Skeletal muscle satellite cell (primary cell): Measurements from ENCODE around the gene ZNRF1.

Experiments used
- H3K27me3 ChIP-seq: 2 replicates; pipeline ENCODE4 v1.7.0; 2013; ENCODE audit warnings: low read length; ENCODE audit not compliant: control insufficient read depth, insufficient read depth
- H3K36me3 ChIP-seq: 2 replicates; pipeline ENCODE4 v1.7.0; 2013; ENCODE audit warnings: mild to moderate bottlenecking, control low read depth, low read length; ENCODE audit not compliant: insufficient read depth
- H3K4me1 ChIP-seq: 2 replicates; pipeline ENCODE4 v1.7.0; 2013; ENCODE audit warnings: low read length; ENCODE audit not compliant: control insufficient read depth, insufficient read depth
- H3K4me2 ChIP-seq: 2 replicates; pipeline ENCODE4 v1.7.0; 2013; ENCODE audit warnings: mild to moderate bottlenecking, low read length
- H3K4me3 ChIP-seq: 2 replicates; pipeline ENCODE4 v1.7.0; 2013; ENCODE audit warnings: low read length
- H3K9ac ChIP-seq: 2 replicates; pipeline ENCODE4 v1.7.0; 2013; ENCODE audit warnings: mild to moderate bottlenecking, low read depth, low read length, moderate library complexity
- H3K9me3 ChIP-seq: replicated peaks from 2 replicates; pipeline ENCODE4 v1.7.0; 2013; ENCODE audit warnings: mild to moderate bottlenecking, control low read depth, low read length

Gene ZNRF1

DNA sequence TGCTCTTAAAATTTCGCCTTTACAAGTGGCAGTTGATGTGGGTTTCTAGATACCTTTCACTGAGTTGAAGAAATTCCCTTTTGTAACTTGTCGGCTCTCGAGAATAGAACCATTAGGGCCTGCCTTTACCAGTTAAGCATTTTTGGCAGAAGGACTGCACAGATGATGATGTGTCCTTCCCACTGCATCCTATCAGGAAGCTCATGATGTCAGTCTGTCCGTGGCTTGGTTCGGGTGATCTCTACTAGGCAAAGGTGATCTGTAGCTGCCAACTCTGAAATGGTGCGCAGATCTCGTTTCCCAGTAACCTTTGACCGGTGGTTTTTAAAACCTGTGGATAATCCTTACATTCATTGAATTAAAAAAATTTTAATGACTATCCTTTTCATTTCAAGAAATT lies 49.7 kb downstream of the ZNRF1 start:
- no peaks in the 10 kb centered on the region for H3K27me3 ChIP-seq
- H3K9ac ChIP-seq = no peak overlapping the region
- no peaks in the 10 kb centered on the region for H3K36me3 ChIP-seq
- no peak overlapping the region for H3K4me2 ChIP-seq
- peaks cover 13% of the 10 kb centered on the region for H3K4me1 ChIP-seq
- H3K9me3 ChIP-seq = no peaks in the 10 kb centered on the region
- H3K4me3 ChIP-seq = no peak overlapping the region

DNA sequence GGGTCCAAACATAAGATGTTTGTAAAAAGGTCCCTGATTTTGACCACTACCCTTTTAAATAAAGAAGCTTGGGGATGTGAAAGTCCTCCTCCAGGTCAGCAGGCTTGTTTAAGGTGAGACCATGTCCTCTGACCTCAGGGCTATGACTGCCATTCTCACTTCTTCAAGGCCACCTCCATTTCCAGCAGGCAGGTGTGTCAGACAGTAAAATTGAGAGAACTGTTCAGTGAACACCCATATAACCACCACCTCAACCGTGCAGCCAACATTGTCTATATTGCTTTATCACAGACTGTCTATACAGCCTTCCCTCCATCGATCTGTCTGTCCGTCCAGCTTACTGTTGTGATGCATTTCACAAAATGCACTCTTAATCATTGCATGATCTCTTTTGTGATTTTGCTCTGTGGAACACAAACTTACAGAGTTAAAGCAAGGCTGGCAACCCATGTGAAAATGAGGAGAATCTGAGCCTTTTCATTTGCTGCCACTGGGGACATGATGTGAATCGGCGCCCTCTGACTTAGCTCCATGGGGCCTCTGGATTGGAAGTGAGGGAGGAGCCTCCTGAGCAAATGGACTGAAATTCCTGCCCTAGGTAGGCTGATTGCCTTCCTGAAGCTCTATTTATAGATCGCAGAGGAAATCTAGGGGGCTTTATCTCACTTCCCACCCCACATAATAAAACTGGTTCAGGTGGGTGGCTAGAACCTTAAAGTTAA lies 53.8 kb downstream of the ZNRF1 start:
- Histone ChIP-seq H3K4me1 (peaks cover 9% of the 10 kb centered on the region), H3K9ac (no peak overlapping the region), H3K4me3 (no peak overlapping the region), H3K9me3 (no peaks in the 10 kb centered on the region), H3K4me2 (no peak overlapping the region), H3K36me3 (no peaks in the 10 kb centered on the region), H3K27me3 (no peaks in the 10 kb centered on the region)

DNA sequence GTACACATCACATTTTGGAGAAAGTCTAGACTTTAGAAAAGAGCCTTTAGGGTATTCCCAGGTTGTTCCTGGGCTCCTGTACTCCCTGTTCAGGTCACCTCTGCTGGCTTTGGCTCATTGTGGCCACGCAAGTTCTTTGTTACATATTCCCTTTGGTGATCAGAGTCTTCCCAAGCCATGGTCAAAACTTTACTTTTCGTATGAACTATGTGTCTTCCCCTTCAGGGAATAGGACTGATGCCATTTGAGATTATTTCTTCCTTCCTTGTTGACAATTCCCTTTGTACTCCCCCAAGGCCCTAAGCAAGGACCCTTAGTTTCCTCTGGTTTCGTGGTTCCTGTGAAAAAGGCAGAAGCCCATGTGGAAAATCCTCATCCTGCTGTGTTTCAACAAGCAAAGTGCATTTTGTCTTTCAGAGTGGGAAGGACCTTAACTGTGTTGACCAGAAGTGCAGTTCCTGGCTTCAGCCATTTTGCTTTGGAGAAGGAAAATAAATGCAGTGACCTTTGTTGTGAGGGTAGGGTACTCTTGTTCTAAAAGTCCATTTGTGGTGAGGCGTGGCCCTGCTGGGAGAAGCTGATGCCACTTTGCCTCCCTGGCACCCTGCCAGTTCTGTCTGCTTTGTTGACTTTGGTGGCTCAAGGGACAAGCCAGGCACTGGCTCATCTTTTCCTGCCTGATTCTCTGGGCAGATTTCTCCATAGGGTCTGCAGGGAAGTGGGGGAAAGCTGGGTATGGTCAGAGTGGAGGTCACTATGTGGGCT lies 55.1 kb downstream of the ZNRF1 start:
- Histone ChIP-seq H3K4me3 (no peak overlapping the region), H3K4me2 (no peak overlapping the region), H3K9me3 (no peaks in the 10 kb centered on the region), H3K4me1 (peaks cover 9% of the 10 kb centered on the region), H3K9ac (no peak overlapping the region), H3K36me3 (no peaks in the 10 kb centered on the region), H3K27me3 (no peaks in the 10 kb centered on the region)

DNA sequence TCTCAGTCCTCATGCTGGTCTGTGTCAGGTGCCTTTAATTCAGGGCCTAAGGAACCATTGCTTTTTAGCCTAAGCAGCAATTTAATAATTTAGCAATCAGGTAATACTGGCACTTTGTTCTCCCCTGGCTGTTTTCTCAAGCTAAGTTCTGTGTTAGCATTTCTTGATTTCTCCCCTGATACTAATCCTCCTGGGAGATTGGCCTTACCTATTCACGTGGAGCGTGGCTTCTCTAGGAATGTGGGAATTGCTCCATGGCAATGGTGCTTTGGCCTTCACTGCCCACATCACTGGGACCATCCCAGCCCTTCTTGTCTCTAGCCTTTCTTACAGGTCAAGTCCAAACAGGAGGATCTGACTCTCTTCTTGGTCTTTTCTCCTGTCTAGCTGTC lies 55.7 kb downstream of the ZNRF1 start:
- peaks cover 9% of the 10 kb centered on the region for H3K4me1 ChIP-seq
- no peak overlapping the region for H3K4me2 ChIP-seq
- H3K9me3 ChIP-seq = no peaks in the 10 kb centered on the region
- H3K27me3 ChIP-seq = no peaks in the 10 kb centered on the region
- no peaks in the 10 kb centered on the region for H3K36me3 ChIP-seq
- no peak overlapping the region for H3K9ac ChIP-seq
- no peak overlapping the region for H3K4me3 ChIP-seq

DNA sequence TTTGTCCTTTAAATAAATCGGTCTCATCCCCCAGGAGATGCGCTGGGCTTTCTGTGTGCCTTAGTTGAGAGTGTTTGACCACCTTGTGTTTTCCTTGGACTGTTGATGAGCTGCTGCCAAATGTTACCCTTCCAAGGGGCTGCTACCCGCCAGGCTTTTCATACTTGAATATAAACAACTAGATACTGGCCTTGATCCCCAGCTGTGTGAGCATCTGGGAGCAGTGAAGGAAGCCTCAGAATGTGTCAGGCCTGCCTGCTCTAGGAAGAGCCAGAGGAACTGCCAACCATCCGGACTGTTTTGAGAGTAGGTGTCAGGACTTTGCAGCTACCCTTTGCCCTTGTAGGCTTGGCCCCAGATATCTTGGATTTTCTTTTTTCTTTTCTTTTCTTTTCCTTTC lies 60.0 kb downstream of the ZNRF1 start:
- H3K4me3 ChIP-seq = no peak overlapping the region

DNA sequence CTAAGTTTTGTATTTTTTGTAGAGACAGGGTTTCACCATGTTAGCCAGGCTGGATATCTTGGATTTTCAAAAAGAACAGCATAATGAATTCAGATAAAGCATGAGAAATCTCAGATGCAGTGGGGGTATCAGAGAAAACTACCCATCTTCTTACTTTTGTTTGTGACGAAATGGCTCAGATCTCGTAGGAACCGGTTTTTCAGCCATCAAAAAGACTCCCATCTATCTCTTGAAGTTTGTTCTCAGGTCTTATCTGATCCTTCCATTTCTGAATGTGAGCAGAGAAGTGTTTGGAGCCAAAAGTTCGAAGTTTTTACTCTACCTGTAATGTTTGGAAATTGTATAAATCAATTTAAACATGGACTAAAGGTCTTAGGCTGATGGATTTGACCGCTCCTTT lies 60.6 kb downstream of the ZNRF1 start:
- H3K4me2 ChIP-seq = no peak overlapping the region
- H3K36me3 ChIP-seq = no peaks in the 10 kb centered on the region
- H3K4me1 ChIP-seq = peaks cover 3% of the 10 kb centered on the region
- H3K9ac ChIP-seq = no peak overlapping the region
- H3K9me3 ChIP-seq = no peaks in the 10 kb centered on the region
- H3K27me3 ChIP-seq = no peaks in the 10 kb centered on the region
- H3K4me3 ChIP-seq = no peak overlapping the region

More for the DNA sequence above, 60.0 kb downstream of the ZNRF1 start:
- H3K4me2 ChIP-seq = no peak overlapping the region
- no peaks in the 10 kb centered on the region for H3K36me3 ChIP-seq
- peaks cover 9% of the 10 kb centered on the region for H3K4me1 ChIP-seq
- H3K27me3 ChIP-seq = no peaks in the 10 kb centered on the region
- H3K9me3 ChIP-seq = no peaks in the 10 kb centered on the region
- H3K9ac ChIP-seq = no peak overlapping the region

DNA sequence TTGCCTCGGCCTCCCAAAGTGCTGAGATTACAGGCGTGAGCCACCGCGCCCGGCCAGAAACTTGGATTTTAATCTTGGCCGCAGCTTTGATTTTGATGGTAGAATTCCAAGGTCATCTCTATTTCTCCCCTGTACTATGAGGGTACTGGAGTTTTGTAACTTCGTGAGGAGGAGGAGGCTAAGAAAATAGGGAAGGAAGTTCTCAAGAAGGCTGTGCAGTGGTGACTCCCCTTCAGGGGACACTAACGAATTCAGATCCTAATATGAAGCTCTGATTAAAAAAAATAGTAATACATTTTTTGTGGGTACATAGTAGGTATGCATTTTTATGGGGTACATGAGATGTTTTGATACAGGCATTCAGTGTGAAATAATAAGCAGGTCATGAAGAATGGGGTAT lies 61.9 kb downstream of the ZNRF1 start:
- H3K4me1 ChIP-seq = peaks cover 3% of the 10 kb centered on the region

DNA sequence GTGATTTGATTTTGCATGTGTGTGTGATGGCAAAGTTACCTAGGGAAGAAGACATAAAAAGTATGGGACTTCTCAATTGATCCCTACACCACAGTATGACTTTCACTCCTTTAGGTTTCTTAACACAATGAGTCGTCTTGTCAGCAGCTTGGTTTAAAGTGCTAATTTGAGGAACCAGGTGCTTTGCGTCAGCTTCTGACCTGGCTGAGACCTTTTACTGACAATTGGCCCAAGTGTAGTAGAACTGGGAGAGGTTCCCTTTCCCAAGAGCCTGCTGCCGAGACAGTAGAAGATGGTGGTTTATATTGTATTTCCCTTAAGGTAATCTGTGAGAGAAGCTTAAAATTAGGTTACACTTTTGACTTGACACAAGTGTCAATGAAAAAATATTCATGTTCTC lies 62.8 kb downstream of the ZNRF1 start:
- H3K4me2 ChIP-seq = no peak overlapping the region
- peaks cover 3% of the 10 kb centered on the region for H3K4me1 ChIP-seq
- H3K4me3 ChIP-seq = no peak overlapping the region
- H3K9me3 ChIP-seq = no peaks in the 10 kb centered on the region
- no peaks in the 10 kb centered on the region for H3K36me3 ChIP-seq
- H3K9ac ChIP-seq = no peak overlapping the region
- H3K27me3 ChIP-seq = no peaks in the 10 kb centered on the region

More for the DNA sequence above, 61.9 kb downstream of the ZNRF1 start:
- H3K27me3 ChIP-seq = no peaks in the 10 kb centered on the region
- H3K9me3 ChIP-seq = no peaks in the 10 kb centered on the region
- no peaks in the 10 kb centered on the region for H3K36me3 ChIP-seq
- no peak overlapping the region for H3K9ac ChIP-seq
- H3K4me3 ChIP-seq = no peak overlapping the region
- H3K4me2 ChIP-seq = no peak overlapping the region

DNA sequence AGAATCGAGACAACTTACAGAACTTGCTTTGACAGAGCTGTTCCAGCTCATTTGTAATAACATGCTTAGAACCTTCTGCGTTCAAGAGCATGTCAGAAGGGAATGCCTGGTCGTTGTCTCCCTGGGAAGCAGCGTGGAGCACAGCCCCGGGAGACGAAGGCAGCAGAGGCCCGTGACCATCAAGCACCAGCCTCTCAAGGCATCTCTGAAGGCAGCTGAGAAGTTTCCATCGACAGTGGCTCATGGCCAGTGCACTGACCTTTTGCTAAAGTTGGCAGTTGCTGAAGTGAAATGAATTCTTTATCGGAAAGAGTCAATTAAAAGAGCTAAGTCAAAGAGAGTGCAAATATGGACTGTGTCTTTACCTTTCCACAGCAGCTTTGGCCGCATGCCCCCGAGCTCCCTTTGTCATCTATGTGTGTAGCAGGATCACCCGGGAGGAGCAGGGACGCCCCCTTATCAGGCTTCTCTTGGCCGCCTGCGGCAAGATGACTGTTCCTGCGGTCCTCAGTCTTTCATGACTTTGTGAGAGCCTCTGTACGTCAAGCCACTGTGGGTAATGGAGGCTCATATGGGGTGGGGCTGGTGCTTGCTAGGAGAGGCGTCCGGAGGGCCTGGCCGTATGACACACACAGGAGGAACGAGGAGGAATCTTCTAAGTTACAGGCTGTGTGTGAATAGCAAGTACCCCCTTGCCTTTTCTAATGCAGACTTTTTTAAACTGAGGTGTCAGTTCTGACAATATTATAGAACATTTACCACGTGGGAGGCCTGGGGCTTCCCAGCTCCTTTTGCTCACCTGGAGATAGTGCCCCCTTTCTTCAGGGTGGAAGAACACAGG lies 63.5 kb downstream of the ZNRF1 start:
- no peaks in the 10 kb centered on the region for H3K36me3 ChIP-seq
- no peaks in the 10 kb centered on the region for H3K27me3 ChIP-seq
- no peaks in the 10 kb centered on the region for H3K9me3 ChIP-seq
- no peak overlapping the region for H3K9ac ChIP-seq
- H3K4me3 ChIP-seq = no peak overlapping the region
- no peak overlapping the region for H3K4me2 ChIP-seq
- H3K4me1 ChIP-seq = peaks cover under 1% of the 10 kb centered on the region

DNA sequence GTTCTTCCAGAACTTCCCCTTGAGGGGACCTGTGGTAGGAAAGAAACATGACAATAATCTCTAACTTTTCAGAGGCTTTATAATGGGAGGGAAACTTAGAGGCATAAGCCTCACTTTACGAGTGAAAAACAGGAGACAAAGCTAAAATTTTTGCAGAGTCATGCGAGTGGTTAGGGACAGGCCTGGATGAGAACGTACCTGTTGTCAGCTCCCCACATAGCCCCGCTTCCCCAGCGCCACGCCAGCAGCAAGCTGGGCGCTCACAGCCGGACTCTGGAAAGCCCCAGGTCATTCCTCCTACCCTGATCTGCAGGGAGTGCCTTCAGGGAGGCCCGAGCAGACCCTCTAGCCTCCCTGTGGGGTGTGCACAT lies 64.1 kb downstream of the ZNRF1 start:
- no peaks in the 10 kb centered on the region for H3K36me3 ChIP-seq
- no peak overlapping the region for H3K9ac ChIP-seq
- H3K4me2 ChIP-seq = no peak overlapping the region
- no peaks in the 10 kb centered on the region for H3K9me3 ChIP-seq
- H3K4me1 ChIP-seq = no peaks in the 10 kb centered on the region
- no peak overlapping the region for H3K4me3 ChIP-seq
- H3K27me3 ChIP-seq = no peaks in the 10 kb centered on the region

DNA sequence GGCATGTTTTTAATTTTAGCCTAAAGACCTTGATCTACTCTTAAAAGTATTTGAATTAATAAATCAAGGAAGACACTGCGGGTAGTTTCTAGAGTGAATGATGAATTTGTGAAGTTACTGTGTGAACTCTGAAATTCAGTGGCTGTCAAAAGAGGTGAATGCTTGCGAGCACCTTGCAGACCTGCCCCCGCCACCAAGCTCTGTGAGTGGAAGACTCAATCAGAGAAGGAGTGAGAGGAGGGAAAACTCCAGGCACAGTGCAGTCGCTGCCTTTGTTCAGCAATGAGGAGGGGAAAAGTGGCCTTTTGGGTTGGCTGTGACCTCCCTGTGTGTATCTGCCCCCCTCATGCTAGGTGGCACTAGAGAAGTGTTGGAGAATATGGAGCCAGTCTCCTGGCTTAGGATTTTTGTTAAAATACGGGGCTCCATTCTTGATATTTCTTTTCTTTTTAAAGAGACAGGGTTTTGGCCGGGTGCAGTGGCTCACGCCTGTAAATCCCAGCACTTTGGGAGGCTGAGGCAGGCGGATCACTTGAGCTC lies 64.8 kb downstream of the ZNRF1 start:
- Histone ChIP-seq H3K36me3 (no peaks in the 10 kb centered on the region), H3K9me3 (no peaks in the 10 kb centered on the region), H3K4me1 (no peaks in the 10 kb centered on the region), H3K27me3 (no peaks in the 10 kb centered on the region), H3K9ac (no peak overlapping the region), H3K4me2 (no peak overlapping the region), H3K4me3 (no peak overlapping the region)
